Mesothelial cell of epicardium (in vitro differentiated cells): Measurements from ENCODE around the gene NECTIN2. TPM values are rescaled to one million over a fixed set of nuclear protein-coding genes. Genes with fewer than 3 reads are reported as not detected.
A peak's percentile ranks its signal among the peaks of the same experiment; 100 is the strongest.
"Not testable (repeated sequence)": the region's sequence is repeated elsewhere in the genome, so short reads cannot be mapped to it uniquely, and the experiment has no call there.

Experiments used
- DNase-seq, 2 experiments: peaks; one replicate each; pipeline ENCODE4 v3.0.0; 2021; ENCODE audit warnings: low spot score in 2 of 2; ENCODE audit not compliant: unreplicated experiment in 2 of 2
- H3K27ac Mint-ChIP-seq: 2 replicates; pipeline ENCODE4 v1.8.0; 2021; ENCODE audit warnings: mixed read lengths
- H3K27me3 Mint-ChIP-seq: 2 replicates; pipeline ENCODE4 v1.8.0; 2021; ENCODE audit warnings: low read depth, mixed read lengths
- H3K36me3 Mint-ChIP-seq: 2 replicates; pipeline ENCODE4 v1.8.0; 2021; ENCODE audit warnings: mixed read lengths
- H3K4me1 Mint-ChIP-seq: 2 replicates; pipeline ENCODE4 v1.8.0; 2021; ENCODE audit warnings: mixed read lengths
- H3K4me3 Mint-ChIP-seq: 2 replicates; pipeline ENCODE4 v1.8.0; 2021; ENCODE audit warnings: mild to moderate bottlenecking, moderate library complexity, mixed read lengths
- H3K9me3 Mint-ChIP-seq: 2 replicates; pipeline ENCODE4 v1.8.0; 2021; ENCODE audit warnings: mixed read lengths
- CTCF ChIP-seq: fragments of 200-600 bp; sonication (generic); IDR thresholded peaks from one replicate; pipeline ENCODE4 v1.5.0; 2021; ENCODE audit warnings: antibody characterized with exemption; ENCODE audit not compliant: unreplicated experiment
- total RNA-seq: library from RNA; stranded (reverse); gene quantifications from 3 replicates; pipeline ENCODE4 v1.2.1, GENCODE V29; 2021

Gene NECTIN2
- total RNA-seq, 1 donor from 2014 or later, result 300 TPM

GRCh38 chr19:44925114-44925891 is 79.2 kb downstream of the NECTIN2 start:
- no peak overlapping the region for H3K4me3 Mint-ChIP-seq
- H3K27ac Mint-ChIP-seq, result peak overlapping the region; percentile 56
- no peak for DNase-seq
- H3K36me3 Mint-ChIP-seq, result no peaks in the 10 kb centered on the region
- no peaks in the 10 kb centered on the region for H3K9me3 Mint-ChIP-seq
- H3K4me1 Mint-ChIP-seq, result peaks cover 6% of the 10 kb centered on the region
- TF ChIP-seq CTCF, result no peak
- peaks cover 9% of the 10 kb centered on the region for H3K27me3 Mint-ChIP-seq

- not testable (repeated sequence) for H3K27me3 Mint-ChIP-seq, DNase-seq, H3K4me1 Mint-ChIP-seq, H3K9me3 Mint-ChIP-seq, H3K36me3 Mint-ChIP-seq
- Mint-ChIP-seq H3K27ac (peak overlapping the region; percentile 64), H3K4me3 (peak overlapping the region; percentile 64)
These were observed 80.4 kb downstream of the NECTIN2 start for GRCh38 chr19:44926245-44927077.

- no peaks in the 10 kb centered on the region for H3K36me3 Mint-ChIP-seq
- DNase-seq, result no peak
- no peaks in the 10 kb centered on the region for H3K9me3 Mint-ChIP-seq
- H3K27me3 Mint-ChIP-seq, result peaks cover 9% of the 10 kb centered on the region
- H3K4me1 Mint-ChIP-seq, result peaks cover 6% of the 10 kb centered on the region
- no peak overlapping the region for H3K27ac Mint-ChIP-seq
- H3K4me3 Mint-ChIP-seq, result no peak overlapping the region
- no peak for TF ChIP-seq CTCF
These were observed 81.6 kb downstream of the NECTIN2 start for GRCh38 chr19:44927746-44928145.

GRCh38 chr19:44930088-44930487 is 84.0 kb downstream of the NECTIN2 start:
- no peak for DNase-seq
- Mint-ChIP-seq H3K27me3 (peaks cover 9% of the 10 kb centered on the region), H3K4me1 (peaks cover 6% of the 10 kb centered on the region), H3K4me3 (no peak overlapping the region), H3K36me3 (no peaks in the 10 kb centered on the region), H3K27ac (no peak overlapping the region), H3K9me3 (no peaks in the 10 kb centered on the region)
- TF ChIP-seq CTCF, result no peak

- no peak overlapping the region for H3K4me3 Mint-ChIP-seq
- peaks cover 3% of the 10 kb centered on the region for H3K27me3 Mint-ChIP-seq
- no peaks in the 10 kb centered on the region for H3K9me3 Mint-ChIP-seq
- H3K36me3 Mint-ChIP-seq, result no peaks in the 10 kb centered on the region
- DNase-seq, result no peak
- no peak for TF ChIP-seq CTCF
- H3K27ac Mint-ChIP-seq, result no peak overlapping the region
- H3K4me1 Mint-ChIP-seq, result peaks cover 5% of the 10 kb centered on the region
These were observed 85.4 kb downstream of the NECTIN2 start for GRCh38 chr19:44931541-44931940.

Other genes starting within 250 kb of the NECTIN2 start
- not detected in 3 replicates for gene IGSF23, start 232.7 kb upstream of the NECTIN2 start, total RNA-seq
- 26.8 to 29.1 TPM (median 28.5 TPM) in 3 replicates for gene PVR, start 202.4 kb upstream of the NECTIN2 start, total RNA-seq
- gene CEACAM19, start 174.8 kb upstream of the NECTIN2 start, total RNA-seq, result 10.2 to 11.2 TPM (median 11.0 TPM) in 3 replicates
- gene CEACAM16, start 147.1 kb upstream of the NECTIN2 start, total RNA-seq, result not detected in 3 replicates
- gene BCL3, start 97.6 kb upstream of the NECTIN2 start, total RNA-seq, result 14.9 to 21.5 TPM (median 20.1 TPM) in 3 replicates
- 8.5 to 10.8 TPM (median 8.8 TPM) in 3 replicates for gene CBLC, start 68.4 kb upstream of the NECTIN2 start, total RNA-seq
- 346 to 378 TPM (median 355 TPM) in 3 replicates for gene BCAM, start 37.2 kb upstream of the NECTIN2 start, total RNA-seq
- 47.7 to 49.8 TPM (median 47.8 TPM) in 3 replicates for gene TOMM40, start 45.0 kb downstream of the NECTIN2 start, total RNA-seq
- 285 to 290 TPM (median 289 TPM) in 3 replicates for gene APOE, start 59.5 kb downstream of the NECTIN2 start, total RNA-seq
- 18.6 to 20.0 TPM (median 18.6 TPM) in 3 replicates for gene APOC1, start 68.3 kb downstream of the NECTIN2 start, total RNA-seq
- gene APOC4, start 95.9 kb downstream of the NECTIN2 start, total RNA-seq, result not detected in 3 replicates
- not detected in 3 replicates for gene APOC2, start 99.8 kb downstream of the NECTIN2 start, total RNA-seq
- 85.6 to 89.6 TPM (median 85.6 TPM) in 3 replicates for gene CLPTM1, start 109.1 kb downstream of the NECTIN2 start, total RNA-seq
- gene RELB, start 155.2 kb downstream of the NECTIN2 start, total RNA-seq, result 18.5 to 20.8 TPM (median 18.7 TPM) in 3 replicates
- 132 to 133 TPM (median 133 TPM) in 3 replicates for gene CLASRP, start 192.7 kb downstream of the NECTIN2 start, total RNA-seq
- gene ZNF296, start 230.2 kb downstream of the NECTIN2 start, total RNA-seq, result 0.99 to 1.1 TPM (median 1.1 TPM) in 3 replicates
- 24.2 to 27.5 TPM (median 24.4 TPM) in 3 replicates for gene GEMIN7, start 233.0 kb downstream of the NECTIN2 start, total RNA-seq
- gene PPP1R37, start 246.9 kb downstream of the NECTIN2 start, total RNA-seq, result 36.2 to 40.7 TPM (median 38.9 TPM) in 3 replicates